Adipose tissue (tissue), 3 donors: ENCODE measurements around the gene NOSTRIN. TPM values are rescaled to one million over a fixed set of nuclear protein-coding genes. Genes with fewer than 3 reads are reported as not detected.

Source experiments
- H3K27ac ChIP-seq: one replicate; pipeline ENCODE4 v1.5.1; 2013; ENCODE audit warnings: low read depth, low read length
- WGBS, 3 donors: extraction: QIAGEN DNeasy Blood & Tissue Kit; methylation state at CpG; one replicate each; pipeline ENCODE4 v1.1.7; 2013; 5-methylcytosine and 5-hydroxymethylcytosine counted together
- polyA plus RNA-seq, 3 donors: library from polyadenylated mRNA; stranded (reverse); fragments of 200-250 nt; gene quantifications; one replicate each; pipeline ENCODE4 v1.2.3, GENCODE V29; 2013
- donor health status: healthy with polysubstance abuse.
- donor health status: Bipolar disorder and iron deficiency.
- donor health status: healthy.

NOSTRIN gene
- polyA plus RNA-seq, 3 donors, result 15.0 to 54.1 (median 21.0) TPM

- no peak overlapping the region for H3K27ac ChIP-seq
- WGBS, 3 donors, result 86 to 90% (median 89%) methylated on average over 2 of the region's 2 CpGs
Measured at GRCh38 chr2:168903888-168904287, 101.5 kb downstream of the NOSTRIN start.

GRCh38 chr2:168904358-168904757 lies 101.9 kb downstream of the NOSTRIN start:
- WGBS, 3 donors, result 91 to 95% (median 93%) methylated on average over 3 of the region's 3 CpGs
- no peak overlapping the region for H3K27ac ChIP-seq

GRCh38 chr2:168907940-168908662 lies 105.7 kb downstream of the NOSTRIN start:
- WGBS, 3 donors, result 85 to 92% (median 91%) methylated on average over 8 of the region's 8 CpGs
- H3K27ac ChIP-seq, result no peak overlapping the region

GRCh38 chr2:168910330-168910729 lies 107.9 kb downstream of the NOSTRIN start:
- 72 to 82% (median 80%) methylated on average over 5 of the region's 5 CpGs for WGBS, 3 donors
- no peak overlapping the region for H3K27ac ChIP-seq

GRCh38 chr2:168912466-168912865 lies 110.0 kb downstream of the NOSTRIN start:
- 48 to 59% (median 52%) methylated on average over 6 of the region's 6 CpGs for WGBS, 3 donors
- no peak overlapping the region for H3K27ac ChIP-seq

- H3K27ac ChIP-seq, result no peak overlapping the region
- WGBS, 3 donors, result 21 to 27% (median 26%) methylated on average over 21 of the region's 21 CpGs
Measured at GRCh38 chr2:168912901-168913369, 110.5 kb downstream of the NOSTRIN start.

GRCh38 chr2:168913495-168913894 lies 111.1 kb downstream of the NOSTRIN start:
- 79 to 85% (median 81%) methylated on average over 4 of the region's 4 CpGs for WGBS, 3 donors
- H3K27ac ChIP-seq, result no peak overlapping the region

Other genes starting within 250 kb of the NOSTRIN start
- gene SPC25, start 87.8 kb downstream of the NOSTRIN start, polyA plus RNA-seq, result 1 to 10 TPM in 1 of 3 donors, under 1 TPM in 2; 0.07 to 1.1 (median 0.25) TPM
- 10 to 100 TPM in 1 of 3 donors, under 1 TPM in 1, not detected in 1; 0.19 to 42.9 TPM for gene G6PC2, start 98.7 kb downstream of the NOSTRIN start, polyA plus RNA-seq
- under 1 TPM; 0.02 to 0.90 (median 0.59) TPM for gene ABCB11, start 228.7 kb downstream of the NOSTRIN start, polyA plus RNA-seq